CD4-positive, alpha-beta T cell treated with Interleukin-4 for 1 hour (primary cell): ENCODE measurements around the gene CSF2RB.

Experiments used
- DNase-seq, 2 donors: peaks; one replicate each; pipeline ENCODE4 v3.0.0-alpha.2; 2020 to 2022

Gene CSF2RB

DNA sequence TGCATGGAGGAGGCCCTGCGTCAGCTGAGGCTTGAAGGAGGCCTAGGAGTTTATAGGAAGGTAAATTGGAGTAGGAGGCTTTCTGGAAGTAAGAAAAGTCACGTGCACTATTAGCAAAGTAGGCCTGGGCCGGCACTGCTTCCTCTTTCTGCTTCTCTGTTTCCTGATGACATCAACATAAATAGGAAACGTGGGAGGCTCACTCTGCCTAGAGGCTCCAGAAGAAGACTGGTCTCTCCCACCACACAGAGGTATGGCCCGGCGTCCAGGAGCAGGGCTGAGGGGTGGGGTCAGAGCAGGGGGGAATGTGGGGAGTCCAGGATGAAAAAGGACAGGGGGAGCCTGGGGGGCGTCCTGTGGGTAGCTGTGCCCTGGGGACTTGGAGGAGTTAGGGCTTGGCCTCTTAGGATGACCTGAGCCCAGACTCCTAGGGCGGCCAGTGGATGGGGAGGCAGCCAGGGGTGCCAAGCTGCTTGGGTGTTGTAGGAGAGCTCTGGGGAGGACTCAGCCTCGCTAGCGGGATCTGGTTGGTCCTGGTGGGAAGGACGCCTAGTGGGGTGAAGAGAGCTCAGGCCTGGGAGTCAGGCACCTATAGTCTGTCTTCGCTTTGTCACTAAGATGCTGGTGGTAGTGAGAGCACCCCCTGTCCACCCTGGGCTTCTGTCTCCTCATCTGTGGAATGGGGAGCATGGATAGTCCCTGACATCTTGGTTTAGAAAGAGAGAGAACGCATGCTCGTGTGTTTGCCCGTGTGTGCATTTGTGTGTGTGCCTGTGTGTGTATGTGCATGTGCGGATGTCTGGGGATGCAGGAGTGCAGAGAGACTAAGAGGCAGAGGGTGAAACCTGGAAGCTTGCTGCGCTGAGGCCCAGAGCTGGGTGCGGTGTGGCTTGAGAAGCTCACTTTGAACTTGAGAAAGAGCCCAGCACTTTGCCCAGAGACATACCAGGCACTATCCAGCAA, at the start of gene CSF2RB:
Gene CSF2RB (plus strand): TSS at position 202 of the 963 bp plus-strand sequence. CDS start 8,580 bp downstream, outside the sequence.
- peak; percentile 17 to 64 for DNase-seq

- no peak for DNase-seq
Measured at GRCh38 chr22:36863979-36864378, 49.4 kb upstream of the CSF2RB start.

- no peak for DNase-seq
Measured at GRCh38 chr22:36864454-36865215, 48.8 kb upstream of the CSF2RB start.

DNA sequence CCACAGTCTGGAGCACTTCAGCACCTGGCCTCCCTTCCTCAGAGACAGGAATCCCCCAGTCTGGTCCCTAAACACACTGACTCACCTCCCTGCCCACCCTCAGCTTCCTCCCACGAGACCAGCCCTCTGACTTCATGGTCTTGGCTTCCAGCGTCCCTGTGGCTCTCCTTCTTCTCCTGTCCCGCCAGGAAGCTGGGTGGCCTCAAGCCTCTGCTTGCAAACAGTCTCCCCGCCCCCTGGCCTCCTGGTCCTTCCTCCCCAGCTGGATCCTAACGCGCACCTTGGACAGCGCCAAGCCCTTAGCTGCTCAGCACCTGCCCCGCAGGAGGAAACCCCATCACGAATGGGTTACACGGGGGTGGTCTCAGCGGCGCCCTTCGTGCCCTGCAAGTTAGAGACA, 48.1 kb upstream of the CSF2RB start:
- no peak for DNase-seq

DNA sequence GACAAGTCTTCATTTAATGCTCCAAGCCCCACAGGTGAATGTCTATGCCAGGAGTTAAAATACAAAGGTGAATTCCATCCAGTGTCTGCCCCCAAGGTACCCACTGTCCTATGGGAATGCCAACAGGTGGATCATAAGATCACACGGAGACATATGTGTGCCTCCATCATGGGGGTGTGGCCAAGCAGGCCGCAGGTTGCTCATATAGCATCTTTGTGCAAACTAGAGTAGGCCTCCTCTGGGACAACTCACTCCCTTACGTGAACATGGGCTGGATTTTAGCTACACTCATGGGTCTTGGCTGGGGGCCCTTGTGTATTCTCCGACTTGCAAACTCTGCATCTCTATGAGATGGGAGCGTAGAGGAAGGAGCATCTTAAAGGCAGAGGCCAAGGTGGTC, 45.7 kb upstream of the CSF2RB start:
- DNase-seq: no peak

DNA sequence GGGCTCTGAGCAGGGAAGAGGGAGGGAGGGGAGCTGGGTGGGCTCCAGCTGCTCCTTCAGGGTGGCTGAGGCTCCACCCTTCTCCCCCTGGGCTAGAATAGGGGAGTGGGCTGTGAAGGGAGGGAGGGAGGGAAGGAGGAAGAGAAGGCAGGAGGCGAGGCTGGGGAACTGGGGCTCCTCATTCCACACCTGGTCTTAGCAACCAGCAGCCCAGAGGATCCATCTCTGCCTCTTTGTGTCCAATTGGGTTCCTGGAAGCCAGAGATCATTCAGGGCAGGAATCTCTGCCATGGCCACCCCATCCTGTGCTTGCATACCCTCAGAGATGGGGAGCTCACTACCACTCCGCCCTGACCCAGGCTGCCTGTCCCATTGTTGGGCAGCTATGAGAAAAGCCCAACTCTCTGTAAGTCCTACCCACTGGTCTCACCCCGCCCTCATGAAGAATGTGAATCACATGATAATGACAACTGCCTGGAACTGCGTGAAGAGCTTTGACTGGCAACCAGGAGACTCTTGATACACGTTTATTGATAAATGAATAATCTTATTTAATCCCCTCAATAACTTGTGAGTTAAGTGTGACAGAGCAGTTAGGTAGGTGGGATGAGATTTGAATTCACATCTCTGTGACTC, 44.8 kb upstream of the CSF2RB start:
- no peak for DNase-seq

DNA sequence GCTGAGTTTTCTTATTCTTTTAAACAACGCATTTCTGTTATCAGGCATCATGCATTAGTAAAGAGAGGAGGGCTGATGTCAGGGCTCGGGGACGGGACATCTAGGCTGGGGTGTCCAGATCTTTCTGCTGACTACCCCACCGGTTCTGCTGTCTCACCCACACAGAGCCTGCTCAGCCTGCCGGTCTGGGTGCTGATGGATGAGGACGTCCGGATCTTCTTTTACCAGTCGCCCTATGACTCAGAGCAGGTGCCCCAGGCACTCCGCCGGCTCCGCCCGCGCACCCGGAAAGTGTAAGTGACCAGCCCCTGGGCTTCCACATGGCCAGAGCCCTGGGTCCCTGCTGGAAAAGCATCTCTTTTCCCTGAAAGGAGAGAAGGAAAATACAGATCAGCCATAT, 43.2 kb upstream of the CSF2RB start:
- DNase-seq: no peak

GRCh38 chr22:36871669-36872081, 41.8 kb upstream of the CSF2RB start:
- DNase-seq: no peak

GRCh38 chr22:36872084-36872483, 41.3 kb upstream of the CSF2RB start:
- DNase-seq: no peak

DNA sequence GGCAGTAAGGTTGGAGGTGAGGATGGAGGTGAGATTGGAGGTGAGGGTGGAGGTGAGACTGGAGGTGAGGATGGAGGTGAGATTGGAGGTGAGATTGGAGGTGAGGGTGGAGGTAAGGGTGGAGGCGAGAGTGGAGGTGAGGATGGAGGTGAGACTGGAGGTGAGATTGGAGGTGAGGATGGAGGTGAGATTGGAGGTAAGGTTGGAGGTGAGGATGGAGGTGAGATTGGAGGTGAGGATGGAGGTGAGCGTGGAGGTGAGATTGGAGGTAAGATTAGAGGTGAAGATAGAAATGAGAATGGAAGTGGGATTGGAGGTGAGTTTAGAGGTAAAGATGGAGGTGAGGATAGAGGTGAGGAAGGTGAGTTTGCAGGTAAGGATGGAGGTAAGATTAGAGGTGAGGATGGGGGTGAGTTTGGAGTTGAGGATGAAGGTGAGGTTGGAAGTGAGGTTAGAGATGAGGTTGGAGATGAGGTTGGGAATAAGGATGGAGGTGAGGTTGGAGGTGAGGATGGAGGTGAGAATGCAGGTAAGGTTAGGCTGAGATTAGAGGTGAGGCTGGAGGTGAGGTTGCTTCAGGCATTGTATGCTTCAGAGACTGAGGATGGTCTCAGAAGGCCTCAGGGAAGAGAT, 40.4 kb upstream of the CSF2RB start:
- DNase-seq: no peak

DNA sequence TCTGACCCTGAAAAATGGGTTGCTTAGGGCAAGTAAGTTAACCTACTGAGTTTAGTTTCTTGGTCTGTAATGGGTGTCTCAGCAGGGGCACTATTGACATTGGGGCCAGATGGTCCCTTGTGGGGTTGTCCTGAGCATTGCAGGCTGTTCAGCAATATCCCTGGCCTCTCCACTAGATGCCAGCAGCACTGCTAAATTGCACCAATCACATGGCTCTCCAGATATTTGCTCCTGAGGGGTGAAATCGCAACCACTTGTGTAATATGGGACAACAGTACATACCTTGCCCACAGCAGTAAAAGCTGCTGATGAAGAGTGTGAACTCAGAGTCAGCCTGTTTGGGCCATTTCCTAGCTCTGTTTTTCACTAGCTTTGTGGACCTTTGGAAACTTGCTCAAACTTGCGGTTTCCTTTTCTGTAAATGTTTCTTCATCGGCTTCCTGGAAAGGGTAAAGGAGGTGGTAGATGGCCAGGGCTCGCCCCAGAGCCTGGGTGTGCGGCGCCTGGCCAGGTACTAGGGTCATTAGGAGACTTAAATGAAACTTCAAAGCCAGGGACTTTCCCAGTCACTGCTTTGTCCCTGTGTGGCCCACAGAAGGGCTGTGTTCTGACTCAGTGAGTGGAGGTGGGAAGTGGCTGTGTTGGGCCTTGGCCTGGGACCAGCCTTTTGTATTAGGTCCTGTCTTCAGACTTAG, 39.7 kb upstream of the CSF2RB start:
- DNase-seq: peak; percentile 43 to 47

DNA sequence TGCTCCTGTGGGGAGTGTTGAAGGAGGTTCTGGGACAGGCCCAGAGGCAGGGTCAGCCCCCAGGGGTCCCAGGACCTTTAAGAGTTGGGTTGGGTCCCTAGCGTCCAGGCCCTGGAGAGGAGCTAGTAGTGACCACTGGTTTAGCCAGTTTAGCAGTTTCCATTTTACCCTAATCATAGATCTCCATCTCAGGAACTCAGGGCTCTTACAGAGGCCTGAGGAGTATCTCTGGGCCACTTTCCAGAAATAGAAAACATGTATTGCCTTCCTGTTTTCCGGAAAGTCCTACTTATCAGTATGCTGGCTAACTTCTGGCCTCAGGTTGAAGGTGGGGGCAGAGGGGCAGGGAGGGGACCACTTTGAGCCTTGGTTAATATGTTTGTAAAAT, 39.1 kb upstream of the CSF2RB start:
- DNase-seq: no peak

GRCh38 chr22:36874736-36875135, 38.7 kb upstream of the CSF2RB start:
- DNase-seq: no peak

DNA sequence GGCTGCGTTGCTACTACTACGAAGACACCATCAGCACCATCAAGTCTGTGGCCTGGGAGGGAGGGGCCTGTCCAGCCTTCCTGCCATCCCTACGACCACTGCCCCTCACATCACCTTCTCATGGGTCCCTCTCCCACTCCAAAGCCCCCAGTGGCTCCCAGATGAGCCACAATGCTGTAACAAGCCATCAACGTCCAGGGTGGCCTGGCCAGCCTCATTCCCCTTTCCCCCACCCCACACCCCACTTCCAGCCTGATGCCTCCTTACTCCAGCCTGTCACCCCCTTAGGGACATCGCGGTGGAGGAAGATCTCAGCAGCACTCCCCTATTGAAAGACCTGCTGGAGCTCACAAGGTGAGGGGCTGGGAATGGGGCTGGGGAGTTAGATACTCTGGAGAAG, 37.7 kb upstream of the CSF2RB start:
- DNase-seq: no peak

DNA sequence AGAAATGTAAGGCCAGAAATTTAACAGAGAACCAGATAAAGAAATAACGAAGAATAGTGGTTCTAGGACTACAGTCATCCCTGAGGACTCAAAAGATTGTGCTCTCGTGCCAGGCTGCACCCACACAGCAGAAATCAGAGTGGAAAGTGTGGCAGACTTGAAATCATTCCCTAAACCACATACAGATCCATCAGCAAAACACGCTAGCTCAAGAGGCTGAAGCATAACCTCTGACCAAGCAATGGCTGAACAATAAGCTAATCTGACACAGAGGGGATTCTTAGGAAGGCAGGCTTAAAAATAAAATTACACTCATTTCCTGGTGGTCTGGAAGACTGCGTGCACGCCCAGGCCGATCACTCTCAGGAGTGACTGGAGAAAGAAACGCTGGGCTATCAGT, 33.7 kb upstream of the CSF2RB start:
- no peak for DNase-seq

DNA sequence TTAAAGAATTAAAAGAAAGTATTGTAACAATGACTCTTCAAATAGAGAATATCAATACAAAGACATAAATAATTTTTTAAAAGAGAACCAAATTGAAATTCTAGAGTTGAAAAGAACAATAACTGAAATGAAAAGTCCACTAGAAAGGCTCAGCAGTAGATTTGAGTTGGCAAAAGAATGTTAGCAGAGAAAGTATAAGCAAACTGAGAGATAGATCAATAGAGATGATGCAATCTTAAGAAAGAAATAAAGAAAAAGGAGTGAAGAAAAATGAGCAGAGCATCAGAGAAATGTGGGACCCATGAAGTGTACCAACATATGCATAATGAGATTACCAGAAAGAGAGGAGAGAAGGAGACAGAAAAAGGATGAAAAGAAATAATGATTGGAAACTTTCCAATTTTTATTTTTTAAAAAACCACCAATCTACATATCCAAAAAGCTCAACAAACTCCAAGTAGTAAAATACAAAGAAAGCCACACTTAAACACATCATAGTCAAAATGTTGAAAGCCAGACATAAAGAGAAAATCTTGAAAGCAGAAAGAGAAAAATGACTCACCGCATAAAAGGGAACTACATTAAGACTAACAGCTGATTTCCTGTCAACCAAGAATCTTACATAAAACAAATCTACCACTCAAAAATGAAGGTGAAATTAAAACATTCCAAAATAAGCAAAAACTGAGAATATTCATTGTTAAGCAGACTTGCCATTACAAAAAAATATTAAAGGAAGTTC, 31.8 kb upstream of the CSF2RB start:
- no peak for DNase-seq

- no peak for DNase-seq
Measured at GRCh38 chr22:36884349-36885158, 28.9 kb upstream of the CSF2RB start.

GRCh38 chr22:36885474-36885873, 28.0 kb upstream of the CSF2RB start:
- DNase-seq: peak in 1 of 2 donors; percentile 35

DNA sequence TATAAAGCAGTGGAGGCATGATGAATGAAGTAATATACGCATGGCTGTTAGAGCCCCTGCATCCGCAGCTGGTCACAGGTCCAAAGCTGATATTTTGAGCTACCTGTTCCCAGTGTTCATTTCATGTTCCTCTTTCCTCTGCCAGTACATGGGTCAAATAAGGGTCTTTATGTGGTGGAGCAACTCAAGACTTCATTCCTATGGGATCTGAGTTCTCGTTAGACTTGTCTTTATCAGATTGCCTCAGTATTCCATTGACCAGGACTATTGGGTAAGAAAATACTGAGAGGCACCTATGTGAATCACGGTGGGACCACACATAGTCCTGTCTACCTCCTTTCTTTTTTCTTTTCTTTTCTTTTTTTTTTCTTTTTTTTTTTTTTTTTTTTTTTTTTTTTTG, 27.4 kb upstream of the CSF2RB start:
- DNase-seq: no peak

- DNase-seq: peak in 1 of 2 donors; percentile 34
Measured at GRCh38 chr22:36887162-36887561, 26.3 kb upstream of the CSF2RB start.

DNA sequence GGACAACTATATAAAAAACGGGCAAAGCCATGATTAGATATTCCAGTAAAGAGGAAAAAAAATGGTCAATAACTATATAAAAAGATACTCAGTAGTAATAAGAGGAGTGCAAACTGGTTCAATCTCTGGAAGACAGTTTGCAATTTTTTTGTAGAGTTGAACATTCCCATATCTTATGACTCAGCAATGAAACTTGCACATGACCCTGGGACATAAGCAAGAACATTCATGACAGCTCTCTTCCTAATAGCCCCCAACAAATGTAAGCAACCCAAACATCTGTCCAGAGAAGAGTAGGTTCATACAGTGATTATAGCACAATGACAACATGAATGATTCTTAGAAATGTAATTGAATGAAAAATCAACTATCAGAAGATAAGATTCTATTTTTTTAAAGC, 21.8 kb upstream of the CSF2RB start:
- no peak for DNase-seq
